ENCODE data around the gene RARS1.
"Not testable (repeated sequence)": the region's sequence is repeated elsewhere in the genome, so short reads cannot be mapped to it uniquely, and the experiment has no call there.

The RARS1 gene

DNA sequence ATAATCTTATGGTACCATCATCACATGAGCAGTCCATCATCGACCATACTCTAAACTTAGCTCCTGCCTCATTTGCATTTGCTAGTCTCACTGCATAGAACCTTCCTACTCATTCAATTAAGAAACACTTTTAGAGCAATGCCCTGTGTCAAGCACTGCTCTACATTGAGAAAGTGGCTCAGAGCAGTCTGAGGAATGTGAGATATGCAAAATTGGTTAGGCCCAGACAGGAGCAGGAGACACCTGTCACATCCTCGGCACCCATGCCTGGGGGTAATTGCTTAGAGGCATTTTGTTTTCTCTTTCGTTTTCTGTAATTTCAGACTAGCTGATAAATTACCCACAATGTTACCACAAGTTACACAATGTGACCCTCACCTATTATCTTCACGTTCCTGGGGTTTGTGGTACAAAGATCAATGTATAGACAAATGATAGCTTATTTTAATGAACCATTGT is 4.9 kb upstream of the RARS1 start:
- DNase-seq (ENCODE audit: low read depth) = no peak

DNA sequence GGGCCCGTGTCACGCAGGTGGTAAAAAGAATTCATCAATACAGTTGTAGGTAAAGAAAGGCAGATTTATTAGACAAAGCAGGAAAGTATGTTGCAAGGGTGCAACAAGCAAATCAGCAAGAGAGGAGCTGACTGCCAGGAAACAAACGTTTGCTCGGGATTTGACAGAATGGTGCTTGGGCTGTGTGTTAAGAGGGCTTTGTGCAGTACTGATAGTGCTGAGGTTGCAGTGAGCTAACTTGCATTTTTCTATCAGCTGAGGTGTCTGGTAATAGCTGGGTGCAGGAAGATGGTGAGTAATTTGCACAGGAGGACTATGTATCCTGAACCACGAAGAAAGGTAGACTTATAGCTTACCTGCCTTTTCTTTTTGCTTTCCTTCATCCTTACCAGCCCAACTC is 3.9 kb upstream of the RARS1 start:
- no peak for DNase-seq (ENCODE audit: low read depth)

DNA sequence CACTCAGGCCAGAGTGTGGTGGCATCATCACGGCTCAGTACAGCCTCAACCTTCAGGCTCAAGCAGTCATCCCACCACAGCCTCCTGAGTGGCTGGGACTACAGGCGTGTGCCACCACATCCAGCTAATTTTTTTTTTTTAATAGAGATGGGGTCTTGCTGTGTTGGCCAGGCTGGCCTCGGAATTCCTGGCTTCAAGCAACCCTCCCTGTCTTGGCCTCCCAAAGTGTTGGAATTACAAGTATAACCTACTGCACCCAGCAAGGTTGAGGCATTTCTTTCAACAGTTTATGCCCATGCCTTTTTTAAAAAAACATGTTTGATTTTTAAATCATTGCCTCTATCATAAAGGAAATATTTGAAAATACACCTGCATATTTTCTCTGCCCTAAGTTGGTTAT is 2.8 kb downstream of the RARS1 start:
- no peak for DNase-seq (ENCODE audit: low read depth)

DNA sequence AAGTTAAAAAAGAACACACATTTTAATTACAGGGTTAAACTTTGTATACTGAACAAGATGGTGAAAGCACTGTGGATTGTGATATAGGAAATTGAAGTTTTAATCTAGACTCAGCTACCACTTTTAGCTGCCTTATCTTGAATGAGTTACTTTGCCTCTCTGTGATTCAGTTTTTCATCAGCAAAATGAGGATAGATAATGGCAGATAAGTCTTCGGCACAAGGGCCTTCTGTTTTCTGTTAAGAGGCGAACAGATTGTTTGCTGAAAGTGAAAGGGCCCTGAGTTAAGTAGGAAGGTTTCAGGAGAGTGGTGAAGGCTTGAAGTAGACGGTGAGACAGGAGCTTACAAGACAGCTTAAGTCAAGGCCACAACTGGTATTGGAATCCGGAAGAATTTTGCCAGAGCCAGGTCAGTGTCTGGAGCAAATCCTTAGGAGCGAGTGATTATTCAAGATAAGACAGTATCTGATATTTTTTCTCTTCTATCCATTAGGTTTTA is 7.8 kb downstream of the RARS1 start:
- no peak for DNase-seq (ENCODE audit: low read depth)

DNA sequence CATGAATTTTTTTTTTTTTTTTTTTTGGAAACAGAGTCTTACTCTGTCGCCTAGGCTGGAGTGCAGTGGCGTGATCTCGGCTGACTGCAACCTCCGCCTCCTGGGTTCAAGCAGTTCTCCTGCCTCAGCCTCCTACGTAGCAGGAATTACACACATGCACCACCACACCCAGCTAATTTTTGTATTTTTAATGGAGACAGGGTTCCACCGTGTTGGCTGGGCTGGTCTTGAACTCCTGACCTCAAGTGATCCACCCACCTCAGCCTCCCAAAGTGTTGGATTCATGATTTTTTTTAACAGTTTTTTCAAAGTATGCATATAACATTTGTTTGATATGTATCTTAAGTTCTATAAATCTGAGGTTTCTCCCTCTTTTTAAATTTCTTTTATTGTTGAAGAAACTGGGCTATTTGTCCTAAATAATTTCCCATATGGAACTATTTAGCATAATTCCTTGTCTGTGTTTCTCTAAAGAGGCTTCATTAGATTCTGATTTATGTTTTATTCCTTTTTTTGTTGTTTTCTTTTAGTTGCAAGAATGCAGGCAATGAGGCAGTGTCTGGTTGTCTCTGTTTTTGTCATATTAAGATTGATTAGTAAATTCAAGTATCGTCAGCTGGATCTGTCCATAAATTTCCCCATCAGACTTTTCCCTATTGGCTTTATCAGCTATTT is 16.4 kb downstream of the RARS1 start:
- DNase-seq (ENCODE audit: low read depth) = no peak

DNA sequence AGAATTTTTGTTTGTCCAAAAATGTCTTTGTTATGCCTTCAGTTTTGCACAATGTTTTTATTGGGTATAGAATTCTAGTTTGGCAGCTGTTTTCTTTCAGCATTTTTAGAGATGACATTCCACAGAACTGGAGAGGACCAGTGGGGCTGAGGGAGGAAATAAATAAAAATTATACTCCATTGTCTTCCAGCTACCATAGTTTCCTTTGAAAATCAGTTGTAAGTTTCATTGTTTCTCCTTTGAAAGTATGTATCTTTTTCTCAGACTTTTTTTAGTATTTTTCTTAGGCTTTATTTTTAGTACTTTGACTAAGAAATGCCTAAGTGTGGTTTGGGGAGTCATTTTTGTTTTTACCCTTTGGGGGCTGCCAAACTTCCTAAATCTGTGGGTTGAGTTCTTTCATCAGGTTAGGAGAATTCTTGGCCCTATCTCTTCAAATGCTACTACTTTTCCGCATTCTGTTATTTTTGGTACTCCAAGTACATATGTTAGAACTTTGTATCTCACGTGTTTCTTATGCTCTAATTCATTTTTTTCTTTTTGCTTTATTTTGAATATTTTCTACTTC is 27.7 kb downstream of the RARS1 start:
- DNase-seq (ENCODE audit: low read depth) = no peak

DNA sequence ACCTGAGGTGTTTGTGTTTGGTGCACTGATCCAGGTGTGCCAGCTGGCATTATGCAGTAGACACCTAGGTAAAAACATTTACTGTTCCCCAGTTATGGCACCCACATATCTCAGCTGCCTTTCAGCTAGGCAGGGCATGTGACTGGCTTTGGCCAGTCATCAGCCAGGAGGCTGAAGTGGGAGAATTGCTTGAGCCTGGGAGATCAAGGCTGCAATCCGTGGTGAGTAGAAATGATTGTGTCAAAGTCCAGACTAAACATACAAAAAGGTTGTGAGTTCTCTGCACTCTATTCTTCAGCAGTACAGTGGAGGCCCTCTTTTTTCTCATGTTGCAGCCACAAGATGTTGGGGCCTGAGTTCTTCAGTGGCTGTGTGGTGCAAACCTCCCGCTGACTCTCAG is 39.6 kb downstream of the RARS1 start:
- DNase-seq (ENCODE audit: low read depth) = no peak

DNA sequence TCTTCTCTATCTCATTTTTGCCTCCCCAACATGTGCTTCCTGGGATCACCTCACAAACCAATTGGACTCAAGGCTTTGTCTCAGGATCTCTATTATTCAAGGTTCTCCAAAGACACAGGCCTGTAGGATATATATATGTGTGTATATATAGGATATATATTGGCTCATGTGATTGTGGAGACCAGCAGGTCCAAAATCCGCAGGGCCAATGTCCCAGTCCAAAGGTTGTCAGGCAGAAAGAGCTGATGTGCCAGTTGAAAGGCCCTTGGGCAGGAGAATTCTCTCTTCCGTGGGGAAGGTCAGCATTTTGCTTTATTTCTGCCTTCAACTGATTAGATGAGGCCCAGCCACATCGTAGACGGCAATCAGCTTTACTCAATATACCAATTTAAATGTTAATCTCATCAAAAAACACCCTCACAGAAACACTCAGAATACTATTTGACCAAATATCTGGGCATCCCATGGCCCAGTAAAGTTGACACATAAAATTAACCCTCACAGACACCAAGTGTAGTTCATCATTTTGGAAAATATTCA is 41.6 kb downstream of the RARS1 start:
- DNase-seq (ENCODE audit: low read depth) = no peak

DNA sequence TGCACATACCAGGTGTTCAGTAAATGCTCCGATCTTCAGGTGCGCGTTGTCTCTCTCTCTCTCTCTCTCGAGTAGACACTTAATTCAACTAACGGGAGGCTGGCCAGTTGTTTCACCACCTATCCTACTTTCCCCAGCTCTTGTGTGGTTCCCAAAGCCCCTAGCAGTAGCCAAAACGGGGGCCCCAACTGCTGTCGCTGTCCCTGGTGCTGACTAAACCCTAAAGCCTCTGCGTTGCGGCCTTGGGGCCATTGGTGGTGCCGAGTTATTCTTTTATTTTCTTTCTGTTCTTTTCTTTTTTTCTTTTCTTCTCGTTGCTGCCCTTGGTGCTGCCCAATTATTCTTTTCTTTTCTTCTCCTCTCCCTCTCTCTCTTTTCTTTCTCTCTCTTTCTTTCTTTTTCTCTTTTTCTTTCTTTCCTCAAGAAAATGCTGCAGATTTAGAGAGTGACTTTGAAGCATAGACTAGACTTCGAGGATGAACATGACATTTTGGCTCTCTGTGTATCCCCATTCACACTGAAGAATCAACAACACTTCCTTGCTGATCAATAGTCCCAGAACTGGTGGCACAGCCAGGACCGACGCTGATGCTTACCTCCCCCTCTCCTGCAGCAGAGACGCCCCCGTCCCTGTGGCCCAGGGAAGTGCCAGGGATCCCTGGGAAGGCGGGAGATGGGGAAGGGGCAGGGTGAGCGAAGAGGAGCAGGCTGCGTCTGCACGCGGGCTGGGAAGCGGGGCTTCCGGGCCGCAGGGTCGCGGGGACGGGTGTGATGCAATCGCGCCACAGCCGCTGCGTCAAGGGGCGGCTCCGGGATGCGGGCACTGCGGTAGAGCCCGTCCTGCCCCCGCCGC is 42.5 kb downstream of the RARS1 start, which contains the start of gene FBLL1:
Gene FBLL1, plus strand, starts transcription at position 785 of the 853 bp plus-strand sequence. CDS start 200 bp downstream, outside the sequence.
- no peak for DNase-seq (ENCODE audit: low read depth)

DNA sequence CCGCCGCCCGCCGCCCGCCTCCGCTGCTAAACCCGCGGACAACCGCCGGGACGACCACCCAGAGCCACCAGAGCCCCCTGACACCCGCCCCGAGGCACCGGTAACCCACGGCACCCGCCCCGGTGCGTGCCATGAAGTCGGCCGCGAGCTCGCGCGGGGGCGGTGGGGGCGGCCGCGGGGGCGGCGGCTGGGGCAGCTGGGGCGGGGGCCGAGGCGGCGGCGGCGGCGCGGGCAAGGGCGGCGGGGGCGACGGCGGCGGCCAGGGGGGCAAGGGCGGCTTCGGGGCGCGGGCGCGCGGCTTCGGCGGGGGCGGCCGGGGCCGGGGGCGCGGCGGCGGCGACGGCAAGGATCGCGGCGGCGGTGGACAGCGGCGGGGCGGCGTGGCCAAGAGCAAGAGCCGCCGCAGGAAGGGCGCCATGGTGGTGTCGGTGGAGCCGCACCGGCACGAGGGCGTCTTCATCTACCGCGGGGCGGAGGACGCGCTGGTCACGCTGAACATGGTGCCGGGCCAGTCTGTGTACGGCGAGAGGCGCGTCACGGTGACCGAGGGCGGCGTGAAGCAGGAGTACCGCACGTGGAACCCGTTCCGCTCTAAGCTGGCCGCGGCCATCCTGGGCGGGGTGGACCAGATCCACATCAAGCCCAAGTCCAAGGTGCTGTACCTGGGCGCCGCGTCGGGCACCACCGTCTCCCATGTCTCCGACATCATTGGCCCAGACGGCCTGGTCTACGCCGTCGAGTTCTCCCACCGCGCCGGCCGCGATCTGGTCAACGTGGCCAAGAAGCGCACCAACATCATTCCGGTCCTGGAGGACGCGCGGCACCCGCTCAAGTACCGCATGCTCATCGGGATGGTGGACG is 43.3 kb downstream of the RARS1 start:
- DNase-seq (ENCODE audit: low read depth) = no peak

DNA sequence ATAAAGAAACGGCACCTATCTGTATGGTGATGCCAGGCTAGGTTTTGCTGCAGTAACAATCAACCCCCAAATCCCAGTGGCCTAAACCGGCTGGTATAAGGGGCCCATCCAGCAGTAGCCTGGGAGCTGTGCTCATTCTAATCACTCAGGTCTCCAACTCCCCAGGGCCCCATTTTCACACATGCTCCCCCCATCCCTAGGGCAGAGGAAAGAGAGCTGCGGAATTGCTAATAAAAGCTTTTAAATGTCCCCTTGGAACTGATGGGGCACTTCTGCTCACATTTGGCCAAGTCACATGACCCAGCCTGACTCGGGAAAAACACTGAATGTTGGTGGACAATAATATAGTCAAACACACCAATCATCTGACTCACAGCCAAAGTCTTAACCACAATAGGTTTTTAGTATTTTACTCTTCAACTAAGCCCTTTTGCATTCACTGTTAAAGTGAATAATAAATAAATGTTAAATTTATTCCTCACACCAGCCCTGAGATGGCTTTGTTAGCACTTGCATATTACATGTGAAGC is 44.4 kb downstream of the RARS1 start:
- DNase-seq (ENCODE audit: low read depth) = no peak

DNA sequence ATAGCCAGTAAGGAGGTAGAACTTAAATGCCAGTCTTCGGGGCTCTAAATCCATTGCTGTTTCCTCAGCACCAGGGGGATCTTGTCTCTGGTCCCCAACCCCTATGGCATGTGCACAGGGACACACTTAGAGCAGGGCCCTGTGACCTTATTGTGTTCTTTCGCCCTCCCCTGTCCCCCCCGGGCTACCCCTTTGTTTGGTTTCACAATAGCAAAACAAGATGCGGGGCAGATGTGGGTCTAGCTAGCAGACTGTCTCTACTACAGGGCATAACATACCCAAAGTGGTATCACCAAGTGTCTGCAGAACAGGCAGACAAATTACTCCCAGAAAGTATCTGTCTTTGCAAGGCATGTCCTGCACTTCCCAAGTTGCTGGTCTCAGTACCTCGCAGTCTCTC is 44.9 kb downstream of the RARS1 start:
- DNase-seq (ENCODE audit: low read depth) = no peak

DNA sequence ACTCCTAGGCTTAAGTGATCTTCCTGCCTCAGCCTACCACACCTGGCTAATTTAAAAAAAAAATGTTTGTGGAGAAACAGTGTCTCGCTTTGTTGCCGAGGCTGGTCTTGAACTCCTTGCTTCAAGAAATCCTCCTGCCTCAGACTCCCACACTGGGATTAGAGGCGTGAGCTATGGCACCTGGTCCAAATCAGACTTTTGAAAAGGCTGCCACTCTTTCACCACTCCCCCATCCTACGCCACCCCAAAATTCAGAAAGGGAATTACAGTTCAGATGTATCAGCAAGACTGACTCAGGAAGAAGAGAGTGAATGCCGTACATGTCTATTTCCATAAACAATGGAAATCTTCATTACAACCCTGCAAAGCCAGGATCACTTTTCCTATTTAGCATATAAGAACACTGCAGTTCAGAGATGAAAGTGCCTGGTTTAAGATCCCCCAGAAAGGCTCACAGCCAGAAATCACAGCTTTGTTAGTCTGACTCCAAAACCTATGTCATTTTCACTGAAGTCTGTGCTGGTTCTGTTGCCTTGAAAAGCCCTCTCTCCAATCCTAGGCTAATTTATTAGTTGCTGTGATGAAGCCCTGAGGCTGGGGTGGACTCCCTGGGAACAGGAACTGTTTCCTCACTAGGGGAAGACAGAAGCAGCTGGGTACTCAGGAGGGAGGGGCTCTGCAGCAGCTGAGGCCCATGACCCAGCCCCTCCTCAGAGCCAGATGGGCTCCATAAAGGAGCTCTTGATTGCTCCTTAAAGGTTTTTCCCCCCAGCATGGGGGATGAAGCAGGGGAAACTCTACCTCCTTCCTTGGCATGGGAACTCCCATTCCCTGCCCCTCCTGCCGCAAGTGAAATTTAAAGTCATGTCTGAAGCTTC is 46.0 kb downstream of the RARS1 start:
- DNase-seq (ENCODE audit: low read depth) = no peak

DNA sequence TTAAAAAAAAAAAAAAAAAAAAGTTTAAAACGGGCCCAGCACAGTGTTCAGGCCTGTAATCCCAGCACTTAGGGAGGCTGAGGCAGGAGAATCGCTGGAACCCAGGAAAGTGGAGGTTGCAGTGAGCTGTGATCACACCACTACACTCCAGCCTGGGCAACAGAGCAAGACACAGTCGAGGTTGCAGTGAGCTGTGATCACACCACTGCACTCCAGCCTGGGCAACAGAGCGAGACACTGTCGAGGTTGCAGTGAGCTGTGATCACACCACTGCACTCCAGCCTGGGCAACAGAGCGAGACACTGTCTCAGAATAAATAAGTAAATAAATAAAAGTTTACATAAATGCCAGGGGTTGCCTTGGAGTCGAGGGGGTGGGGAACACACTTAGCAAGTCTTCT is 48.1 kb downstream of the RARS1 start:
- DNase-seq (ENCODE audit: low read depth) = not testable (repeated sequence)

DNA sequence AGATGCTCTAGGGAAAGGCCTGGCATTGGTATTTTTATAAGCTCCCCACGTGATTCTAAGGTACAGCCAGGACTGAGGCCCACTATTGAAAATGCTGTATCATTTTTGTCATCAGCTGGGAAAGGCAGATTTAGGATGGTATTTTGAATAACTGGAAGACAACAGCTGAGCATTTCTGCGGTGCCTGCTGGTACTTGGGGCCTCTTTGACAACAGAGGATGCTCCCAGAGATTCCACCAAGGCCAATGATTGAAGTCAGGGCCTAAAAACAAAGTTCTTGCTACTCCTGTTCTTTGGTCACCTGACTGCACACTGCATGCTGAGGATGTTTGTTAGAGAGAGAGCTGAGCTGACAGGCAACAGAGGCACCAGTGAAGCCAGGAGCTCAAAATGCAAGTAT is 50.9 kb downstream of the RARS1 start:
- no peak for DNase-seq (ENCODE audit: low read depth)

DNA sequence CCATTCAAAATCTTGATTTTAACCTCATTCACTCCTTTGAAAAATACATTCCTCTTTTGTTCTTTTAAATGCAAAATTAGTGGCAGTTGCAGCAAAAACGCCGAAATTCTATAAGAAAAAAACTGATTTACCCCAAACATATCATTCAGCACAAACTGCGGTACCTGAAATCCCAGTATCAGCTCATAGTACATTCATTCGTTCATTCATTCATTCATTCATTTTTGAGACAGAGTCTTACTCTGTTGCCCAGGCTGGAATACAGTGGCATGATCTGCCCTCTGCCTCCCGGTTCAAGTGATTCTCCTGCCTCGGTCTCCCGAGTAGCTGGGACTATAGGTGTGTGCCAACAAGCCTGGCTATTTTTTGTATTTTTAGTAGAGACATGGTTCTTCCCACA is 63.3 kb downstream of the RARS1 start:
- DNase-seq (ENCODE audit: low read depth) = no peak

DNA sequence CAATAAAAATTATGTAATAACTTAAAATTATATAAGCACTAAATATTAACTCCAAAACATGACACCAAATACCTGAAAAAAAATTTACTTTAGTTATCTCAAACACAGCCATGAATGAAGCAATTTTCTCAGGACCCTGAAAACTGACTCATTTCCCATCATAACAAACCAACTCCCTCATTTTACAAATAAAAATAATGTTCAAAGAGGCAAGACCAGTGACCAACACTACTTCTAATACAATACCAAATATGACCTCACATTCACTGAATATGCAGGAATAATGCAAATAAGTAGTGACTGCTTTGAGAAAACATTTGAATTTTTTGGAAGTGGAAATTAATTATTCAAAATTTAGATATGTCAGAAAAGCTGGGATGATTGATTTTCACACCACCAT is 64.4 kb downstream of the RARS1 start:
- no peak for DNase-seq (ENCODE audit: low read depth)

DNA sequence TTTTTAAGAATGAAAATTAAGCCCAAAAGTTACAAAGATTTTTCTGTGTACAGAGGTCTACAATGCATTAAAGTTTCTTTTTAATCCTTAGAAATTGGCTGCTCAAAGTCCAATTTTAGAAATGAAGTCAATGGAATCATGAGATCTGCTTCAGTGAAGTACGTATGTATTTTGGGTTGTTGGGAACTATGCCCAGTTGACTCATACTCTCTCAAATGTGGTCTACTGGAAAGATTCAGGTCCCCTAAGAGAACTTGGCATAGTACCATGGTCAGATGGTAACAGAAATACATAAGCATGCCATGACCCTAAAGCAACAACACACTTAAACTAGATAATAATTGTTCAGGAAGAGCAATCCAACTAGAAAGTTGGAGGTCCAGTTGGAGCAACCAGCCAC is 65.9 kb downstream of the RARS1 start:
- DNase-seq (ENCODE audit: low read depth) = no peak

DNA sequence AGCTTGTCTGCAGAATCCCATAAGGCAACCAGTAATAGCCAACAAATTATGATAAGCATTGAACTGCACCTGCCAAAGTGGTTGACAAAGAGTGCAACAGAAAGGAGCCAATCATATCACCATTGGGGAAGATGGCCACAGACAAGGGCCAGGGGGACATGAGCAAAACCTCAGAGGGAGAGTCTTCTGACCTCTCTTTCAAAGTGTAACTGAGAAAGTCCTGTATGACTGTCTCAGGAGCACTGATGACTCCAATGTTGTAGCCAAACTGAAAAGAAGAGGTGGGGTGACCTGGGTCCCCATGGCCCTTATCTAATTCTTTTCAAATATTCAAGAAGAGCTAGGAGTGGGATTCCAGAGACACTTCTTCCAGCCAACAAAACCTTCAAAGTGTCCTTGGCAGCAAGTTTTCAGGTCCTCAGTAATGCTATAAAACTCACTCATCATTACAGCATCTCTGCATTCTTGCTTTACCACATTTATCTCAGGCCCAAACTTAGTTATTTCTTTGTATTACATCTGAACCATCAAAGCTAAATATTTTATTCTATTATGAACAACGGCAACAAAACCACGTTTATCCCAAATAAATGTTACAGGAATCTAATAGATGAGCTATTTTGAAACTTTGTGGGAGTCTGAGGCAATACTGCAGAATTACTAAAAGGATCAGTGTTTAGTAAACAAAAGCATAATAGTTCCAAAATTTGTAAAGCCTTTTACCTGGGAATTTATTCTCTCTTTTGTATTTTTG is 67.3 kb downstream of the RARS1 start:
- no peak for DNase-seq (ENCODE audit: low read depth)

DNA sequence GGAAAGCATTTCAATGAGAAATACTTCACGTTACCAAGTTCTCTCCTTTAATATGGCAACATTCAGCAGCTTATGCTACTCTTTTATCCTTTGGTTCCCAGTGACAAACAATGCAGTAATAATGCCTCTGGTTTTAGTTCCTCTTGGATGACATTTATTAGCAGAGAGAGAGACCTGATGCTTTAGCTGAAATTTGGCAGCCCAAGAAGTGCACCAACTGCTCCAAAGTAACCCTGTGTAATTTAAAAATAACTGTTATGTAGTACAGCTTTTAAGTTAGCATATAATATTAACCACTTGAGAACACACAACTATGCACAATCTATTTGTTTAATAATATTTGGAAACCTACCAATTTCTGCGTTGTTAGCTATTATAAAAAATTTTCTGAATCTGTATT is 71.1 kb downstream of the RARS1 start:
- no peak for DNase-seq (ENCODE audit: low read depth)

All from stimulated activated CD8-positive, alpha-beta memory T cell treated with anti-CD3 and anti-CD28 coated beads, Interleukin-12 subunit alpha, Interleukin-12 subunit beta, amount 100 ng/mL, for 4 hours (primary cell).